Neutrophil (primary cell): Measurements from ENCODE around the gene AKNA.
"Not testable (repeated sequence)": the region's sequence is repeated elsewhere in the genome, so short reads cannot be mapped to it uniquely, and the experiment has no call there.

Experiments used
- H3K27ac ChIP-seq: fragments of 200-600 bp; sonication (generic); 2 replicates; pipeline ENCODE4 v1.5.1; 2016; ENCODE audit warnings: mild to moderate bottlenecking, moderate library complexity
- H3K27me3 ChIP-seq: fragments of 200-600 bp; sonication (generic); 2 replicates; pipeline ENCODE4 v1.6.0; 2016; ENCODE audit warnings: mild to moderate bottlenecking
- H3K36me3 ChIP-seq: fragments of 200-600 bp; sonication (generic); 2 replicates; pipeline ENCODE4 v1.5.1; 2017
- H3K4me1 ChIP-seq, 2 experiments: fragments of 200-600 bp in 1 of 2; sonication (generic) in 1 of 2; 1 replicate in 1 of 2; 2 replicates in 1 of 2; pipeline versions ENCODE4 v1.5.1 to v1.6.1; 2013 to 2016; ENCODE audit warnings: low read depth in 1 of 2, low read length in 1 of 2, mild to moderate bottlenecking in 1 of 2, moderate library complexity in 1 of 2; ENCODE audit not compliant: control insufficient read depth in 1 of 2, insufficient read depth in 1 of 2
- H3K4me3 ChIP-seq, 2 experiments: fragments of 200-600 bp in 1 of 2; sonication (generic) in 1 of 2; 1 replicate in 1 of 2; 2 replicates in 1 of 2; pipeline ENCODE4 v1.5.1; 2013 to 2016; ENCODE audit warnings: low read depth in 1 of 2, low read length in 1 of 2, mild to moderate bottlenecking in 1 of 2, moderate library complexity in 1 of 2
- H3K9me3 ChIP-seq: fragments of 200-600 bp; sonication (generic); 2 replicates; pipeline ENCODE4 v1.5.1; 2016
- CTCF ChIP-seq: fragments of 200-600 bp; sonication (generic); IDR thresholded peaks from 2 replicates; pipeline ENCODE4 v1.5.1; 2016; ENCODE audit warnings: antibody characterized with exemption

Gene AKNA

GRCh38 chr9:114335745-114336144 lies 52.0 kb downstream of the AKNA start:
- Histone ChIP-seq H3K27me3 (no peaks in the 10 kb centered on the region), H3K27ac (peak overlapping the region; percentile 39), H3K4me1 (peaks cover 21 to 23% of the 10 kb centered on the region in 2 experiments), H3K9me3 (no peaks in the 10 kb centered on the region), H3K4me3 (no peak overlapping the region), H3K36me3 (peaks cover 65% of the 10 kb centered on the region)
- no peak for TF ChIP-seq CTCF

GRCh38 chr9:114334490-114334889 lies 53.3 kb downstream of the AKNA start:
- no peak for TF ChIP-seq CTCF
- no peak overlapping the region for H3K4me3 ChIP-seq
- no peaks in the 10 kb centered on the region for H3K27me3 ChIP-seq
- H3K27ac ChIP-seq = peak overlapping the region; percentile 44
- peaks cover 12 to 19% of the 10 kb centered on the region in 2 experiments for H3K4me1 ChIP-seq
- no peaks in the 10 kb centered on the region for H3K9me3 ChIP-seq
- peaks cover 52% of the 10 kb centered on the region for H3K36me3 ChIP-seq

- peaks cover 44% of the 10 kb centered on the region for H3K36me3 ChIP-seq
- not testable (repeated sequence) for H3K27ac ChIP-seq, H3K9me3 ChIP-seq, H3K27me3 ChIP-seq, H3K4me3 ChIP-seq
- peaks cover 12 to 19% of the 10 kb centered on the region in 2 experiments for H3K4me1 ChIP-seq
Observed at GRCh38 chr9:114333718-114334117, 54.1 kb downstream of the AKNA start.

GRCh38 chr9:114332474-114333040 lies 55.2 kb downstream of the AKNA start:
- Histone ChIP-seq H3K36me3 (peaks cover 33% of the 10 kb centered on the region), H3K27ac (peak overlapping the region; percentile 18), H3K4me1 (peaks cover 21 to 29% of the 10 kb centered on the region in 2 experiments)
- H3K4me3 ChIP-seq, H3K9me3 ChIP-seq, H3K27me3 ChIP-seq: not testable (repeated sequence)

GRCh38 chr9:114331229-114332195 lies 56.3 kb downstream of the AKNA start:
- not testable (repeated sequence) for H3K9me3 ChIP-seq, H3K27me3 ChIP-seq

GRCh38 chr9:114330636-114331035 lies 57.1 kb downstream of the AKNA start:
- Histone ChIP-seq H3K9me3 (no peaks in the 10 kb centered on the region), H3K4me1 (peaks cover 21 to 32% of the 10 kb centered on the region in 2 experiments), H3K36me3 (peaks cover 16% of the 10 kb centered on the region), H3K27ac (peak overlapping the region; percentile 18), H3K27me3 (no peaks in the 10 kb centered on the region), H3K4me3 (peak overlapping the region in 1 of 2 experiments; percentile 40)
- no peak for TF ChIP-seq CTCF

More at GRCh38 chr9:114331229-114332195, 56.3 kb downstream of the AKNA start:
- not testable (repeated sequence) for H3K27ac ChIP-seq, H3K4me3 ChIP-seq
- H3K4me1 ChIP-seq = peaks cover 21 to 29% of the 10 kb centered on the region in 2 experiments
- H3K36me3 ChIP-seq = peaks cover 22% of the 10 kb centered on the region

GRCh38 chr9:114329625-114330022 lies 58.2 kb downstream of the AKNA start, which contains the start of gene ORM2:
Gene ORM2 (plus strand): TSS chr9:114329869. CDS start chr9:114329905, 36 bp downstream.
- H3K36me3 ChIP-seq = peaks cover 10% of the 10 kb centered on the region
- peak within 1 kb of the TSS in 1 of 2 experiments; percentile 40 for H3K4me3 ChIP-seq
- H3K9me3 ChIP-seq, H3K27me3 ChIP-seq: not testable (repeated sequence)
- peak within 1 kb of the TSS; percentile 52 for H3K27ac ChIP-seq
- peaks cover 26 to 39% of the 10 kb centered on the region in 2 experiments for H3K4me1 ChIP-seq

GRCh38 chr9:114328937-114329624 lies 58.7 kb downstream of the AKNA start:
- H3K9me3 ChIP-seq, H3K36me3 ChIP-seq, H3K4me3 ChIP-seq, H3K27me3 ChIP-seq: not testable (repeated sequence)
- H3K4me1 ChIP-seq = peaks cover 31 to 44% of the 10 kb centered on the region in 2 experiments
- H3K27ac ChIP-seq = peak overlapping the region; percentile 49

GRCh38 chr9:114328357-114328820 lies 59.4 kb downstream of the AKNA start:
- H3K36me3 ChIP-seq, H3K9me3 ChIP-seq, H3K4me3 ChIP-seq, H3K27me3 ChIP-seq: not testable (repeated sequence)
- peak overlapping the region; percentile 49 for H3K27ac ChIP-seq
- H3K4me1 ChIP-seq = peaks cover 35 to 50% of the 10 kb centered on the region in 2 experiments
